HG03457 (cell line): ENCODE results near the gene RIT1.
"Not testable (repeated sequence)": the region's sequence is repeated elsewhere in the genome, so short reads cannot be mapped to it uniquely, and the experiment has no call there.

Source experiments
- ATAC-seq: cut with Tn5 transposase; IDR thresholded peaks from one replicate; pipeline ENCODE4 v1.9.1; 2021; ENCODE audit warnings: moderate number of reproducible peaks; ENCODE audit not compliant: unreplicated experiment

The RIT1 gene

DNA sequence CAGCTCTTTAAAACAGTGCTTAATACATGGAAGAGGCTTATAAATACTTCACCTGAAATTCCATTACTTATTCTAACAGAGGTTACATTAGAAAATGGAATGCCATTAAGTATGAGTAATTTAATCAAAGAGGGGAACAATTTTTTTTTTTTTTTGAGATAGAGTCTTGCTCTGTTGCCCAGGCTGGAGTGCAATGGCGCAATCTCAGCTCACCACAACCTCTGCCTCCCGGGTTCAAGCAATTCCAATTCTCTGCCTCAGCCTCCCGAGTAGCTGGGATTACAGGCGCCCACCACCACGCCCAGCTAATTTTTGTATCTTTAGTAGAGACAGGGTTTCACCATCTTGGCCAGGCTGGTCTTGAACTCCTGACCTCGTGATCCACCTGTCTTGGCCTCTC, 15.5 kb downstream of the RIT1 start:
- not testable (repeated sequence) for ATAC-seq

DNA sequence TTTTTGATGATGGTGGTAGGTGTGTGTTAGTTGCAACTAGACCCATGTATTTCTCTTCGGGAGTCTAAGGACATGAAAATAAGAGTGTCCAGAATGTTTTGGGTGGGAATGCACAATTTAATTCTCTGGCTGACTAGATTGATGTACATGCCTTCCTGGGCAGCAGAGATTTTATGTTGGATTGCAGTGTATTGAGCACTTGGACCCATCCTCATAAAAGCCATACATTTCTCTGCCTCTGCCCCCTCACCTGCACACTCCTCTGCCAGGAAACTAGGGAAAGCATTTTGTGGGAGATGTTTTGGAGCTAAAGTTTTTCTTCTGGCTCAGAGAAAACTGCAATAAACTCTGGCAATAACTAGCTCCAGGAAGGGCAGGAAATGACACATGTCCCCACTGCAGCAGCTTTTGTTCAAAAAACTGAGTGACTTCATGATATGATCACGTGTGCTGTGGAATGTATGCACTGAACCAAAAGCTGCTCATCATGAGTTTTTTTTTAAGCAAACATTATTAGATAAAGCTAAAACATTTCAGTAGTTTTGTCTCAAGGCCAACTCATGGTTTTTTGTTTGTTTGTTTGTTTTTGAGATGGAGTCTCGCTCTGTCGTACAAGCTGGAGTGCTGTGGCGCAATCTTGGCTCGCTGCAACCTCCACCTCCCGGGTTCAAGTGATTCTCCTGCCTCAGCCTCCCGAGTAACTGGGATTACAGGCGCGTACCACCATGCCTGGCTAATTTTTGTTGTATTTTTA, 17.6 kb downstream of the RIT1 start:
- no peak for ATAC-seq

DNA sequence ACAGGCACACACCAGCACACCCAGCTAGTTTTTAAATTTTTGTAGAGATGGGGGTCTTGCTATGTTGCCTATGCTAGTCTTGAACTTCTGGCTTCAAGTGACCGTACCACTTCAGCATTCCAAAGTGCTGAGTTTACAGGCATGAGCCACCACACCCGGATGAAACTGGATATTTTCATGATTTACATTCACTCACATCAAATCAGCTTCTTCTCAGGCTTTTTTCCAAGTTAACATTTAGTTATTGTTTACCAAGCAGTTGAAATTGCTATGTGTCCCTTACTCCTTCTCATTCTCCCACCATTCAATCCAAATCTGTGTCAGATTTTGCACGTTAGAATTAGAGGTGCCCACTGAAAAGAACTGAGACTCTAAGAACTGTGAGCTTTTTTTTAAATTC, 18.4 kb downstream of the RIT1 start:
- ATAC-seq = no peak

- no peak for ATAC-seq
Observed at GRCh38 chr1:155890251-155890650, 20.9 kb downstream of the RIT1 start.

GRCh38 chr1:155889566-155889965, 21.6 kb downstream of the RIT1 start:
- ATAC-seq = no peak

- no peak for ATAC-seq
Observed at GRCh38 chr1:155888481-155888880, 22.7 kb downstream of the RIT1 start.

DNA sequence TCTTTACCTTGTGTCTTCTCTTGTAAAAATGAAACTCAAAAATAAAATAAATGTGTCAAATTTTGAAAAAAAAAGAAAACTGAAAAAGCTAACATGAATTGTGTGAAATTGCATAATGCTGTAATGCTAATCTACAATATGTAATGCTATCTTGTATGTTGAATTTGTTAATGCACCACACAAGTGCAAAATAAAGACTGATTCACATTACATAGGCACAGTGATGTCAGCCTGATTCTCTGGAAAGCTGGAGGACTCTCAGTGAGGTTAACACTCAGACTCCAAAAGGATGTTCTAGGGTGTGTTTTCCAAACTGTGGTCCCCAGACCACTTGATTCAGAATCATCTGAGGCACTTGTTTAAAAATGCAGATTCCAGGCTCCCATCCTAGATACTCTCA, 26.2 kb downstream of the RIT1 start:
- ATAC-seq = no peak

DNA sequence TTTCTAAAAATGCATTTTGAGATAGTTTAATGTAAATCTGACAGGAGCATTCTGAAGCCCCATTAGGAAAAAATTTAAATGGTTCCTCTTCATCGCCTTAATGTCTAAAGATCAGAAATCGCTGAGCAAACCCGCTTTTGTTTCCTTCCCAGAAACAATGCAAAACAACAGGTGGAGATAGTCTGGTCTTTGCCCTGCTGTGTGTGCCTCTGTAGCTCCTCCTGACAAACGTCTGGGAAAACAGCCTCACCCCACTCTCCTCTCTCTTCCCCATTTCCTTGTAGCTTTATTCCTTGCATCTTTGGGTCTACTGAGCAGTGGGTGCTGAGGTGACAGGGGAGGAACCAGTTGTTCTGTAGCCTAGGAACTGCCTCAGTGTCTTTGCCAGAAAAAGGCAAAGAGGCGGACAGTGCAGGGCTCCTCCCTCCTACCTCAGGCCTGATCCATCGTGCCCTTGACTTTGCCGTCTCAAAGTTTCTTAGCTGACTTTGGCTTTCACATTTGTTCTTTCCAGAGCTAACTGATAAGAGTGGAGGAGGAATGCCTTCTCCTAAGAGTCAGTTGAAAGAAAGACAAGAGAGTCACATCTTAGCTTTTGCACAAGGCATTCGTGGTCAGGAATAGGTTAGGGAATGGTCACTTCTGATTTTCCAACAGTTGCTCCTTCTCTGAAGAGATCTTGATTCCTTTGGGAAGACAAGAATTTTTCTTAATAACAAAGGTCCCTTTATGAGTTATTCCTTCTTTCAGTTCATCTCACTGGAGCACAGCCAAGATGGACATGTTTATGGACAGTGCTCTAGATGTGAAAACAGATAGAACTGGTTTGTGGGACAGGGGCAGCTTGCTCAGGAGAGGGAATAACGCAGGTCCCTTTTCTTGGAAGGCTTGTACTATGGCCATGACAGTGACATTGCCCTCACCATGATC, 26.9 kb downstream of the RIT1 start:
- no peak for ATAC-seq

GRCh38 chr1:155882766-155883165, 28.4 kb downstream of the RIT1 start:
- ATAC-seq = no peak

DNA sequence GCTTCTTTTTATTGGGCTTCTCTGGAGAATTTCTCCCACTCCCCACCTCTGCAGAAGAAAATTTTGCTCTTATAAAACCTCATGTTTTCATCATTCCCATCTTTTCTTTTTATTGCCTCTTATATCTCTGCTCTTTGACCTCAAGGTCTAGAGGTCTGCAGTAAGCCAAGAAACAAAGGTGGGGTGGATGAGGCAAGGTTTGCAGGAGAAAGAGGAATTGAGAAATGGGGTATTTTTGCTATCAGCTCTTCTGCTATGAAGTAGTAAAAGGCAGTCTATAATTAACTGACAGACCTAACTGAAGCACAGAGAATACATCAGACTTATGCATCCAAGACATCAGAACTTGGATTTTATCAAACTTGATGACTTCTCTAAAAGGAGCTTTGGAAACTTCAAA, 28.9 kb downstream of the RIT1 start:
- no peak for ATAC-seq

DNA sequence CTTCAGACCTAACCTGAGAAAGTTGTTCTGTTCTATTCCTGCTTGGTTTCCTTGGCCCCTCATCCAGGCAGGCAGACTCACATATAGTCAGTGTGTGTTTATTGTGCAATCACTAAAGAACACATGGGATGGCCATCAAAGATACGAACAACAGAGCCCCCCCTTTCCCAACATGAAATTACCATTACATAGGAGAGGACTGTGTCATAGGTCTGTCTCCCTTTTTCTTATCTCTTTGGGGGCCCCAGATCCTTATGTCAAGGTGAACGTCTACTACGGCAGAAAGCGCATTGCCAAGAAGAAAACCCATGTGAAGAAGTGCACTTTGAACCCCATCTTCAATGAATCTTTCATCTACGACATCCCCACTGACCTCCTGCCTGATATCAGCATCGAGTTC, 30.2 kb downstream of the RIT1 start:
- ATAC-seq = no peak

DNA sequence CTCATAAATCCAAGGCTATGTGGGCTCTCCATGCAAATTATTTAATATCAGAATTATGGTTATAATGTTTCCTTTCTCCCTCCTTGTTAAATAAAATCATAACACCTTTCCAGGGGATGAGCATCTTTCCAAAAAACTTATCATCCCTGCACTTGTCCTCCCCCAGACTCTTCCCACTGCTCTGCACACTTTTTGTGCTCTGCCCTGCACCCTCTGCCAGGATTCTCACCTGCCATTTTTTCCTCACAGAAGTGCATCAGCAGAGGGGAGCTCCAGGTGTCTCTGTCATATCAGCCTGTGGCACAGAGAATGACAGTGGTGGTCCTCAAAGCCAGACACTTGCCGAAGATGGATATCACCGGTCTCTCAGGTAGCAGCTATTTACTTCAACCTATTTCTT, 30.9 kb downstream of the RIT1 start:
- ATAC-seq = no peak

- no peak for ATAC-seq
Observed at GRCh38 chr1:155877945-155878344, 33.2 kb downstream of the RIT1 start.

- no peak for ATAC-seq
Observed at GRCh38 chr1:155873860-155874259, 37.3 kb downstream of the RIT1 start.

GRCh38 chr1:155872527-155872926, 38.6 kb downstream of the RIT1 start:
- ATAC-seq = no peak

GRCh38 chr1:155871390-155871789, 39.8 kb downstream of the RIT1 start:
- ATAC-seq = no peak

GRCh38 chr1:155867766-155868165, 43.4 kb downstream of the RIT1 start:
- no peak for ATAC-seq

DNA sequence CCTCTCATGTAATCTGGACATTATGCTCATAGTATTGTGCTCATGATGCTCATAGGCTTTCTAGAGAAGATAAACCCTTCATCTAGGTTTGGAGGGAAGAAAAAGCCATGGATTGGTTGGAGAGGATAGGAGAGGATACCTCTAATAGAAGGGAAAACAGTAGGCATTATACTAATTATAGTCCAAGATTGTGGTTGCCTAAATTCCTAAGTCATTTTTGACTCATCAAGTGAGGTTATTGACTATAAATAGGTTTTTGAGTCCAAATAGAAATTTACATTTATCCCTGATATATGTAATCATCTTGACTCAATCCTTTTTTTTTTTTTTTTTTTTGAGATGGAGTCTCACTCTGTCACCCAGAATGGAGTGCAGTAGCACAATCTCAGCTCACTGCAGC, 46.8 kb downstream of the RIT1 start:
- no peak for ATAC-seq

- ATAC-seq = no peak
Observed at GRCh38 chr1:155861896-155862295, 49.3 kb downstream of the RIT1 start.

DNA sequence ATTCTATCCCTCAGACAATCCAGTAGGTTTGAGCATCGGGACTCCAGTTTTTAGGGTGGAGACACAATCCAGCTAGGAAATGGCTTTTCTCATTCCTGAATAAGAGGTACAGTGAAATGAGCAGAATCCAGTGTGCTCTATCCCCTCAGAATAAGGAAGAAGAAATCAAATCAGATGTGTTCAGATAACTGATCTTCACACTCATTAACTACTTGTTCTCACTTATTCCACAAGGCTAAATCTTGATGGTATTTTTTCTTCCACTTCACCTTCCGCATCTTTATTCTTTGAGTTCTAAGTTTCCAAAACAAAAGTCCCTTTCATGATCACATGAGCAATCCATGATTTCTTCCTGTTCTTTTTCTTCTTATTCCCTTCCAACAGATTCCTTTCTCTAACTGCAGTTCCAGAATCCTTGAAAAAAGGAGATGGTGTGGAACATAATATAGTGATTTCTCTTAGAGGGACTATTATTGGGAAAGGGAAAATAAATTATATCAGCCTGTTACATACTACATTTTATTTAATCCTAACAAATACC, 50.1 kb downstream of the RIT1 start:
- ATAC-seq = no peak

- ATAC-seq = peak; percentile 17
Observed at GRCh38 chr1:155859881-155860871, 51.0 kb downstream of the RIT1 start.
